Fibroblast of skin of back (primary cell): ENCODE measurements around the gene SH3PXD2A.
A peak's percentile ranks its signal among the peaks of the same experiment; 100 is the strongest.
"Not testable (repeated sequence)": the region's sequence is repeated elsewhere in the genome, so short reads cannot be mapped to it uniquely, and the experiment has no call there.

Experiments used
- DNase-seq: peaks from one replicate; pipeline ENCODE4 v3.0.0-alpha.2; 2013

Gene SH3PXD2A

GRCh38 chr10:103679096-103679790 is 176.1 kb downstream of the SH3PXD2A start:
- no peak for DNase-seq

- peak; percentile 97 for DNase-seq
Measured at GRCh38 chr10:103678178-103678526, 177.2 kb downstream of the SH3PXD2A start.

- no peak for DNase-seq
Measured at GRCh38 chr10:103677486-103678177, 177.7 kb downstream of the SH3PXD2A start.

- peak; percentile 97 for DNase-seq
Measured at GRCh38 chr10:103676851-103677417, 178.4 kb downstream of the SH3PXD2A start.

DNA sequence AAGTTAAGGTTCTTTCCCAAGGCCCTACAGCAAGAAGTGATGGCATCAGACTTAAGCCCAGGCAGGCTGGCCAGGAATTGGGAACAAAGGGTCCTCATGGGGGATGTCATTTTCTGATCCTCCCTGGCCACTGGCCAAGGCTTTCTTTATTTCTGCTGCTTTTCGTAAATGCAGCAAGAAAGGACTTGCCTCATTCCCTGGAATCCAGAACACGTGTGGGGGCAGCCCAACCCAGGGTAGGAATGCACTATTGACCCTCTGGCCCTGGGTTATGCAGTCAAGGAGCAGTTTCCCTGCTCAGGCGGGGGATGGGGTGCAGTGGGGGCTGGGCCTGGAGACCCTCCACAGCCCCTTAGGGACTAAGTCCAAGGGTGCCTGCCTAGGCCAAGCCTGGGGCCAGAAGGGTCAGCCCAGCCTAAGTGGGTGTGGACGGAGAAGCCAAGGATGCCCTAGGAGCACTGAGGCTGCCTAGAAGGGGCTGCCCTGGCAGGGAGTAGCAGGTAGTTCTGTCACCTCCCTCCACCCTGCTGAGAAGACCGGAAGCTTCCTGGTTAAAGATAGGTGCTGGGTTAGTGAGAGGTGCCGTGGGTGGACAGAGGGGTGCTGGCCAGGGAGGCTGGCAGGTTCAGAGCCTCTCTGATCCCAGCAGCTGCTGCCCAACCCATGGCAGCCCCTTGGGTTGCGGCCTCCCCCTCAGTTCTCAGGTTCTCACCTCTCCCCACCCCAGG is 179.2 kb downstream of the SH3PXD2A start:
- peak; percentile 64 for DNase-seq

GRCh38 chr10:103673606-103674005 is 181.8 kb downstream of the SH3PXD2A start:
- DNase-seq: no peak

DNA sequence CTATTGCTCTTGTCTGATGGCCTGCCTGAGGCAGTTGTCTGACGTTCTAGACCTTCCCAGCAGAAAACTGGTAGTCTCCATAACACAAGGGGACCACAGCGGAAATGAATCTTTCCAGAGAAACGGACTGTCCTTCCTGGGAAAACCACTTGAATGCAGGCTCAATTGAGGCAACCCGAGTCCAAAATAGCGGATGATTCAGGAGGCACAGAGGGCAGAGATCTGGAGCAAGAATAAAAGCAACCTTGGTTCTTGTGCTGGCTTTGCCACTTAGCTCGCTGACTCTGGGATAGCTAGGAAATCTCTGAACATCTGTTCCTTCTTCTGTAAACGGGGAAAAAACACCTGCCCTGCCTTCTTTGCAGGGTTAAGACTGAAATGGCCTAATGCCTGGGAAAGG is 183.0 kb downstream of the SH3PXD2A start:
- DNase-seq: no peak

DNA sequence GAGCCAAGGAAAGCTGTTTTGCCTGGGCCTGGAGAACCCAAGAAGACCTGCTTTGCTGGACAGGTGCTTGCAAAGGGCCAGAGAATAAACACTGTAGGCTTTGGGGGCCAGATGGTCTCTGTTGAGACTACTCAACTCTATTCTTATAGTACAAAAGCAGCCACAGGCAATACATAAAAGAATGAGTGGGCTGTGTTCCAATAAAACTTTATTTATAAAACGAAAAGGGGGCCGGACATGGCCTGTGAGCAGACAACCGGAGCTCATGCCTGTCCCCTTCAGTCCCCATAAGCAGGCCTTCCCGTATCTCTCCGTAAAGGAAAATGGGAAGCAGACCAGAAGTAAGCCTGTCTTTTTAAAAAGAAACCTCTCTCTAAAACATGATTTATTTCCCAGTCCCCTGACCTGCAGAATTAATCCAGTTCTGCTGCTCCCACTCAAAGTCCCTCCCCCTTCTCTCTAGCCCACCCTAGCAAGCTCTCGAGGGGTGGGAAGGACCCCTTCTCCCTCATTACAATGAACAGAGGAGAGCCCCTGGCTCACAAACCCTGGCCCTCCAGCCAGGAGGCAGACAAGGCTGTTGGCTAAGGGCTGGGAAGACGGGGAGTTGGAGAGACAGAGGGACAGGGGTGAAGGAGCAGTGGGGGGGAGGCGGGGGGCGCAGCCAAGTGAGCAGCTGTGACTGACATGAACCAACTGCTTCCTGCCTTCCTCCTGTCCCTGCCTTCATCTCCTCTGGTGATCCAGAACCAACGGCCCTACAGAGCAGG is 184.1 kb downstream of the SH3PXD2A start:
- DNase-seq: no peak

DNA sequence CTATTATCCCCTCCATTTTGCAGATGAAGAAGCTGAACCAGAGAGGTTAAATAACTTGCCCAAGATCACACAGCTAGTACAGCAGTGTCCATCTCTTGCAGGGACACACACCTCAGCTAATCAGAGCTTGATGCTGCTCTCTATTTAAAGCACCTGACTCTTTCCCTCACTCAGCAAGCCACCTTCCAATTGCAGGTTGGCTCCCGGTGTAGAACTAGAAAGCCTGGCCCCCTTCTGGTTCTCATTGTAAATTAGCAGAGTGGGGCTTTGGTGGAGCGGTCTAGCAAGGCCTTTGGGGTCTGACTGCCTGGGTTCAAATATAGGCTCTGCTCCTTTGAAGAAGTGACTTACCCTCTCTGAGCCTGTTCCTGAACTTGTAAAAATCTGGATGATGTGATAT is 185.4 kb downstream of the SH3PXD2A start:
- DNase-seq: no peak

- DNase-seq: no peak
Measured at GRCh38 chr10:103669243-103669929, 186.0 kb downstream of the SH3PXD2A start.

DNA sequence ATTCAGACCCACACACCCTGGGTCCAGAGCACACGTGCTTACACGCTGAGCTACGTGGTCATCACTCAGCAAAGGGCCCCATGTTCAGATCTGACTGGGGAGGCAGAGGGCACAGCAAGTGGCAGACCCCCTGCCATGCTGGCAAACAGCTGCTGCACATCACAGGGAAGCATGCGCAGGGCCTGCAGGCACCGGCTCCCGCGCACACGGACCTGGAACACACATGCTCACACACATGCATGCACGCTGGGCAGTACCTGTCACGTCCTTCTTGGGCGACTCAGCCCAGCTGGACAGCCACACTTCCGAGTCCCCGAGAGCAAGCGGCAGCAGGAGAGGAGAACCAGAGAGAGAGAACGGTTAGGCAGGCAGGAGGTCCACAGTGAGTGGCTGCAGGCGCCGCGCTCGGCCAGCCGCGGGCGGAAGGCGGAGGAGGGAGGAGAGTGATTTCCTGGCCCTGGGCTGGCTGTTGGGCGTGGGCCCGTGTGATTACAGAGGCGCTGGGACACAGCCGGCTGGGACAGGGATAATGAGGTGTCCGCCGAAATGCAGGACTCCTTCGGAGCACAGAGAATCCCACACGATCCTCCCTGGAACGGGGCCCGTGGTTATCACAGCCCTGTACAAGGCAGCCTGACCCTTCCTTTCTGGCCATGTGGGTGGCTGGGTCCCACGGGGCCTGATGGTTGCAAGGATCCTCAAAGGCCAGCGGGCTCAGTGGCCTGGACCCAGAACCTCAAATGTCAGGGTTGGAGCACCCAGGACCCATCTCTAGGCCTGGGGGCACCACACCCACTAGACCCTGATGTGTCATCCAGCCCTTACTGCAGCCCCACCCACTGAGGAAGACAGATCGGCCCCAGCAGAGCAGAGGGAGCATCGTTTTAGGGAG is 186.8 kb downstream of the SH3PXD2A start:
- DNase-seq: peak; percentile 60

DNA sequence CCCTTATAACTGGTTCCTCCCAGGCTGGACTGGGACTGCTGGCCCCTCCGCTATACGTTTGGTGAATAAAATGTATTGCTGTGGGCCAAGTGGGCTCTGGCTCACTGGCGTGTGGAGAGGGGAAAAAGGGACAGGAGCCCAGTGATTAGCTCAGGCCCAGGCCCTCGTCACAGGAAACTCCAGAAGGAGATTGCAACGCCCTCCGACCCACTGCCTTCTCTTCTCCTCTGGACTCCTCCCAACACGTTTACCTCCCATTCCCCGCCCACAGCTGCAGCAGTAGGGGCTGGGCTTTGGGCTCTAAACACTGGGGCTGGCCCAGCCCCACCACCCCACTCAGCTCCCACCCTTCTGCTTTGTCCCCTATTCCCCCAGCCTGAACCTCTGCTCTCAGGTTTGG is 188.0 kb downstream of the SH3PXD2A start:
- no peak for DNase-seq

- no peak for DNase-seq
Measured at GRCh38 chr10:103666762-103667150, 188.6 kb downstream of the SH3PXD2A start.

- no peak for DNase-seq
Measured at GRCh38 chr10:103666087-103666761, 189.2 kb downstream of the SH3PXD2A start.

DNA sequence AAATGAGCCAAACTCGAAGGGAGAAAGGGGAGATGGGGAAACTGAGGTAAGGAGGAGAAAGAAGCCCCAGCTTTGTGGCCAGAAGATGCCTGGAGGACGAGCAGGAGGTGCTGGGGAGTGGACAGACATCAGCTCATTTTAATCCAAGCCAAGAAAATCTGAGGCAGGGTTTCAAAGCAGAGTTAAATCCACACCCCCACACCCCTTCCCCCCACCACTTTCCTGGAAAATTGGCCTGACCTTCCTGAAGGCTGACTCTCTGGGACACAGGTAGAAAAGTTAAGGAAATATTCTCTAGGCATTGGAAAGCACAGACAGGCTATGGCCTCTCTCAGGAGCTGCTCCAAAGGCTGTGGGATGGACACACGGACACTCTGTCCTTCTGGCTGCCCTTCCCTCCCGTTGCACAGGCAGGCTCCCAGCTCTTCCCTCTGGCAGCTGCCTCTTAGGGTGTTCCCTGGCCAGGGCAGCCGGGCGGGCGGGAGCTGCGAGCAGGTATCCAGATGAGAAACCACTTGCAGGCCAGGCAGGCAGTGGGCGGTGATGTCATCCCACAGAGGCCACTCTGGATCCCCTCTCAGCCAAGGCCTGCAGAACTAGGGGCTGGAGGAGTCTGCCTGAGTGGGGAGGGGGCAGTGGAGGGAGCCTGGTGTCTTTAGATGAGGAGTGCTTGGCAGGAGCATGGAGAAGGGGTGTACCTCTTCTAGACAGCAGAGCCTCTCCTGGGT is 190.1 kb downstream of the SH3PXD2A start:
- DNase-seq: no peak

DNA sequence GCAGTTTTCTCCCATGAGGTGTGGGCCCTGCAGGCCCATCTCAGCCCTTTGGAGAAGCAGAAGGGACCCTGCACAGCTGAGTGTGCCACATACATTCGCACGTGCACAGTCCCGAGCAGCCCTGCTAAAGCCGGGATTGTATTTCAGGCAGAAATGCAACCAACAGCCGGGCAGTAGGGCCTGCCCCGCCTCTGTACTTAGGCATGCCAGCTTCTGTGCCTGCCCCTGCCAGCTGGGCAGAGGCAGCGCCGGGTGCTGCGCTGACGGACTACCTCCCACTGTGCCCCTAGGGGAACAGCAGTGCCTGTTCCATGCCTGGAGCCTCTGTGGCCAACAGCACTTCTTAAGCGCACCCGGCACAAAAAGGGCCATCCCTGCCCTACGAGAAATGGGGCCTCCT is 191.6 kb downstream of the SH3PXD2A start:
- no peak for DNase-seq

GRCh38 chr10:103663236-103663635 is 192.1 kb downstream of the SH3PXD2A start:
- no peak for DNase-seq

GRCh38 chr10:103662704-103663103 is 192.7 kb downstream of the SH3PXD2A start:
- not testable (repeated sequence) for DNase-seq

- DNase-seq: peak; percentile 95
Measured at GRCh38 chr10:103661198-103661950, 194.0 kb downstream of the SH3PXD2A start.
